PC-9 (cell line): ENCODE measurements around the gene ZMYND11. TPM values are rescaled to one million over a fixed set of nuclear protein-coding genes. Genes with fewer than 3 reads are reported as not detected.

Experiments
- BruUV-seq: library from RNA; stranded (reverse); fragments of 400-500 nt; replicated peaks from 2 replicates; lab custom pipeline; 2021; lab: Mats Ljungman, UMichigan
- CTCF ChIA-PET: fragments of 300-600 bp; sonication (Branson Sonifier 250); formaldehyde crosslinking; loops from one replicate; lab custom pipeline; 2022; ENCODE audit warnings: antibody characterized with exemption; lab: Charles Lee
- POLR2A ChIA-PET: fragments of 300-600 bp; sonication (Branson Sonifier 250); formaldehyde crosslinking; loops from one replicate; lab custom pipeline; 2022; ENCODE audit warnings: antibody characterized with exemption; ENCODE audit not compliant: unreplicated experiment; lab: Charles Lee
- DNase-seq, 2 experiments: peaks; one replicate each; pipeline versions ENCODE4 v3.0.0 to v3.0.0-alpha.2; 2015 to 2022; ENCODE audit warnings: mixed read lengths in 1 of 2
- H2AFZ ChIP-seq: fragments of 200-600 bp; sonication (generic); 2 replicates; pipeline ENCODE4 v1.8.1; 2017; ENCODE audit warnings: antibody characterized with exemption
- H3F3A ChIP-seq: fragments of 200-600 bp; sonication (generic); 2 replicates; pipeline ENCODE4 v1.8.1; 2017; ENCODE audit warnings: antibody characterized with exemption, mild to moderate bottlenecking, low read depth; ENCODE audit not compliant: insufficient read depth
- H3K27ac ChIP-seq: fragments of 200-600 bp; sonication (generic); 2 replicates; pipeline ENCODE4 v1.6.1; 2016; ENCODE audit warnings: mixed run types
- H3K27me3 ChIP-seq: fragments of 200-600 bp; sonication (generic); 2 replicates; pipeline ENCODE4 v1.6.1; 2016; ENCODE audit warnings: low read depth, mixed run types; ENCODE audit not compliant: insufficient read depth
- H3K36me3 ChIP-seq: fragments of 200-600 bp; sonication (generic); 2 replicates; pipeline ENCODE4 v1.6.1; 2016; ENCODE audit warnings: low read depth, mixed run types
- H3K4me1 ChIP-seq: fragments of 200-600 bp; sonication (generic); replicated peaks from 2 replicates; pipeline ENCODE4 v1.6.1; 2016; ENCODE audit warnings: mixed run types; ENCODE audit not compliant: insufficient read depth
- H3K4me2 ChIP-seq: fragments of 200-600 bp; sonication (generic); 2 replicates; pipeline ENCODE4 v1.6.1; 2017; ENCODE audit warnings: mixed run types
- H3K4me3 ChIP-seq: fragments of 200-600 bp; sonication (generic); 2 replicates; pipeline ENCODE4 v1.6.1; 2016; ENCODE audit warnings: mixed run types
- H3K79me2 ChIP-seq: fragments of 200-600 bp; sonication (generic); 2 replicates; pipeline ENCODE4 v1.6.1; 2017; ENCODE audit warnings: low read depth, mixed run types
- H3K9me2 ChIP-seq: fragments of 200-600 bp; sonication (generic); 2 replicates; pipeline ENCODE4 v1.8.1; 2017; ENCODE audit warnings: mild to moderate bottlenecking; ENCODE audit not compliant: insufficient read depth
- H3K9me3 ChIP-seq: fragments of 200-600 bp; sonication (generic); 2 replicates; pipeline ENCODE4 v1.8.1; 2016; ENCODE audit warnings: low read depth; ENCODE audit not compliant: insufficient read depth
- H4K20me1 ChIP-seq: fragments of 200-600 bp; sonication (generic); 2 replicates; pipeline ENCODE4 v1.8.1; 2017; ENCODE audit not compliant: insufficient read depth
- EZH2 ChIP-seq: fragments of 200-600 bp; sonication (generic); IDR thresholded peaks from 2 replicates; pipeline ENCODE4 v1.8.0; 2017; ENCODE audit warnings: antibody characterized with exemption, low read depth
- intact Hi-C: fragments of 100-400 bp; cut with micrococcal nuclease; formaldehyde crosslinking; loops from one replicate; pipeline ENCODE4 v1.10.0; 2022; ENCODE audit not compliant: unreplicated experiment
- total RNA-seq: library from RNA; stranded (reverse); gene quantifications from 2 replicates; pipeline ENCODE4 v1.2.3, GENCODE V29; 2021
- TF ChIP-seq, protein P1 (sequence below): fragments of 200-600 bp; sonication (generic); conservative IDR thresholded peaks from 2 replicates; pipeline ENCODE4 v1.6.1; 2017; ENCODE audit warnings: mixed run types, antibody characterized with exemption, mild to moderate bottlenecking, moderate library complexity

ZMYND11 gene
- total RNA-seq, 1 experiment from 2014 or later = 51.7 TPM

DNA sequence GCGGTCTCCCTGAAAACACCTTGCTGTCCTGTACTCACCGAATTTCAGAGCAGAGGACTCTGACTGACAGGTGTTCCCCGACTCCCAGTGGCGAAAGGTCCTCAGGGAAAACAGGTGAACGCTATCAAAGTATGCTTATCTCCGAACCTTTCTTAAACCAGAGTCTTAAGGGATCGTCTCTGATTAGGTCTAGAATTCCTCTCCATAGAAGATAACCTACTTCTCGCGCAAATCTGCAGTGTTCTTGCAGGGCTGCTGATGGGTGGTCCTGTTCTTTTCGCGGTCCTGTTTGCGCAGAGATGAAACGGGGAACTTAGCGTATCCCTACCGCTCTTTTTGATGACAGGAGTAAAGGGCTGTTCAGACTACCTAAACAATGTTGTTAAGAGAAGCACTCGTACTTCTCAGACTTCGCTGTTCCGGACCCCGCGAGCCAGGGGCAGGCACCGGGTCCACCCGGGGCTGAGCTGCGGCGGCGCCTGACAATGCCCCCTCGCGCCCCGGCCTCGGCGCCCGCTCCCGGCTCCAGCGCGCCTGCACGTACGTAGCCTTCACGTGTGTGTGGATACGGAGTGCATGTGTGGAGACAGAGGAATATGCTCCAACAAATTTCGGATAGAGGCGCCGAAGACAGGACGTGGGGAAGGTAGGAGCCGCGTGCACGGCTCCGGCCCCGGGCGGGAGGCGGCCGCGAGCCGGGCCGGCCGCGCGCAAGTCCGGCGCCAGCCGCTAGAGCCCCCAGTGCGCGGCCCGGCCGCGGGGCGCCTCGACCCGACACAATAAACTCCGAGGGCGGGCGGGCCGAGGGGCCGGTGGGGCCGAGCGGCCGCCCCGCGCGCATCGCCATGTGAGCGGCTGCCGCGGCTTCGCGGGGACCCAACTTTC, 766 bp upstream of the ZMYND11 start:
- ChIA-PET CTCF (no interaction called here), POLR2A (no interaction called here)
- H3K27ac ChIP-seq = peak overlapping the region; percentile 28; the same call in 1 of the 2 replicates
- H3K79me2 ChIP-seq = peaks cover 35% of the 10 kb centered on the region
- TF ChIP-seq EZH2 = no peak
- TF ChIP-seq, protein P1, sequence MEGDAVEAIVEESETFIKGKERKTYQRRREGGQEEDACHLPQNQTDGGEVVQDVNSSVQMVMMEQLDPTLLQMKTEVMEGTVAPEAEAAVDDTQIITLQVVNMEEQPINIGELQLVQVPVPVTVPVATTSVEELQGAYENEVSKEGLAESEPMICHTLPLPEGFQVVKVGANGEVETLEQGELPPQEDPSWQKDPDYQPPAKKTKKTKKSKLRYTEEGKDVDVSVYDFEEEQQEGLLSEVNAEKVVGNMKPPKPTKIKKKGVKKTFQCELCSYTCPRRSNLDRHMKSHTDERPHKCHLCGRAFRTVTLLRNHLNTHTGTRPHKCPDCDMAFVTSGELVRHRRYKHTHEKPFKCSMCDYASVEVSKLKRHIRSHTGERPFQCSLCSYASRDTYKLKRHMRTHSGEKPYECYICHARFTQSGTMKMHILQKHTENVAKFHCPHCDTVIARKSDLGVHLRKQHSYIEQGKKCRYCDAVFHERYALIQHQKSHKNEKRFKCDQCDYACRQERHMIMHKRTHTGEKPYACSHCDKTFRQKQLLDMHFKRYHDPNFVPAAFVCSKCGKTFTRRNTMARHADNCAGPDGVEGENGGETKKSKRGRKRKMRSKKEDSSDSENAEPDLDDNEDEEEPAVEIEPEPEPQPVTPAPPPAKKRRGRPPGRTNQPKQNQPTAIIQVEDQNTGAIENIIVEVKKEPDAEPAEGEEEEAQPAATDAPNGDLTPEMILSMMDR = no peak
- H3K4me1 ChIP-seq = peaks cover 28% of the 10 kb centered on the region
- peak; percentile 12 to 41 for DNase-seq
- no peaks in the 10 kb centered on the region for H3K36me3 ChIP-seq
- intact Hi-C loops = no loop called here
- peak overlapping the region; percentile 97 for H3K4me2 ChIP-seq
- peak overlapping the region; percentile 90 for H2AFZ ChIP-seq
- TSS peak; percentile 35 for BruUV-seq
- no peaks in the 10 kb centered on the region for H3K9me3 ChIP-seq
- H3K4me3 ChIP-seq = peak overlapping the region; percentile 77
- H3K27me3 ChIP-seq = no peaks in the 10 kb centered on the region
- peaks cover 4% of the 10 kb centered on the region; the same call in 1 of the 2 replicates for H3F3A ChIP-seq
- H4K20me1 ChIP-seq = peaks cover 9% of the 10 kb centered on the region
- H3K9me2 ChIP-seq = no peaks in the 10 kb centered on the region

DNA sequence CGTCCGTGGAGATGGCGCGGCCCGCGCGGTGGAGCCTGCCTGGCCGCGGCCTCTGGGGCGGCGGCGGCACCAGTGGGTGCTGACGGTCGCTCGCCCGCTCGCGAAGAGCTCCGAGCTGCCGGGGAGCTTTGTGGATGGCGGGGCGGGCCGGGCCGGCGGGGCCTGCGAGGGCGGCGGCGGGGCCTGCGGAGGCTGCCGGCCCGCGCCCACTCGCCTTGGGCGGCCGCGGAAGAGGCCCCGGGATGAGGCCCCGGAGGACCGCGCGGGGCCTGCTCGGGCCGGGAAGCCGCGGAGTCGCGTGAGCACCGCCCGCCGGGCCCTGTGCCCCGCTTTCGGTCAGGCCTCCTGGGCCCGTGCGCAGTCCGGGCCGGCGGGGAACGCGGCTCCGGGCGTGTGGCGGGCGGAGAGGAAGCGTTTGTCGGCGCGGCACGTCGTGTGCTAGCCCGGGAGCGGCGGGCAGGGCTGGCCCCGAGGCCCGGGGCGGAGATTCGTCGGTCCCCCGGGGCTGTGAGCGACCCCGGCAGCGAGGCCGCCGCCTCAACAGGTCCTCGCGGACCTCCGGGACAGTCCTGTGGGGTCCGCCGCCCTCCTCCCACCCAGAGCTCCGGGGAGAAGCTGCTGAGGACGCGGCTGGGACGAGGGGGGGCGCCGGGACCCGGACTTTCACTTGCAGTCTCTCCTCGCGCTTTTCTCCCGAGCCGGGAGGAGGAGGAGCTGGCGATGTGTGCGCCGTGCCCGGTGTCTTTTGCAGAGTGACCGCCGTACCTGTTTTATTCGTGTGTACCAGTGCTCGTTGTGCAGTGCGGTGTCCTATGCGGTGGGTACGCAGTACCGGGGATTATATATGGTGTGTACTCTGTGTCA, 578 bp downstream of the ZMYND11 start:
- POLR2A ChIA-PET = interaction anchor here (0.6 kb wide), 1 partner anchor 62 kb away, joined by 3 read pairs; no protein-coding TSS in a partner anchor
- H3K4me3 ChIP-seq = peak overlapping the region; percentile 77
- H3F3A ChIP-seq = peaks cover 4% of the 10 kb centered on the region; the same call in 1 of the 2 replicates
- H3K36me3 ChIP-seq = no peaks in the 10 kb centered on the region
- H3K4me1 ChIP-seq = peaks cover 28% of the 10 kb centered on the region
- BruUV-seq = no TSS peak
- DNase-seq = peak in 1 of 2 experiments; percentile 48
- CTCF ChIA-PET = interaction anchor here (0.8 to 0.9 kb wide), 2 partner anchors 12 to 60 kb away, joined by 3 to 7 read pairs; no protein-coding TSS in a partner anchor
- peak overlapping the region; percentile 78 for H3K4me2 ChIP-seq
- no peaks in the 10 kb centered on the region for H3K9me3 ChIP-seq
- H3K9me2 ChIP-seq = no peaks in the 10 kb centered on the region
- peak overlapping the region; percentile 37; the same call in 1 of the 2 replicates for H3K27ac ChIP-seq
- no peak for TF ChIP-seq EZH2
- TF ChIP-seq, protein P1 = no peak
- H3K79me2 ChIP-seq = peaks cover 49% of the 10 kb centered on the region
- H2AFZ ChIP-seq = 0 out of 2 replicates have a peak overlapping the region, but pooled peaks have one; percentile 60
- no peaks in the 10 kb centered on the region for H3K27me3 ChIP-seq
- intact Hi-C loops = no loop called here
- H4K20me1 ChIP-seq = peaks cover 9% of the 10 kb centered on the region

DNA sequence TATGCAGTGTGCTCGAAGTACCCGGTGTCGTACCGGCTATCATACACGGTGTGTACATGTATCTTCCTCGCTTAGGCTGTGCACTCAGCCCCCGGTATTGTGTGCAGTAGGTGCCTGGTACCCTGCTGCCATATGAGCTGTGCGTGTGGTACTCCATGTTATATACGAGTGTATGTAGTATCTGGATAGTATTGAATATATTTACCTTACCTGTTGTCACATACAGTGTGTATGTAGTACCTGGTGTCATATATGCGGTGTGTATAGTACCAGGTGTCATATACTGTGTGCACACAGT, 1.2 kb downstream of the ZMYND11 start:
- Histone ChIP-seq H3K36me3 (no peaks in the 10 kb centered on the region), H3K9me3 (no peaks in the 10 kb centered on the region), H3K4me3 (peak overlapping the region; percentile 76), H3K27me3 (no peaks in the 10 kb centered on the region), H3K27ac (no peak overlapping the region), H4K20me1 (peaks cover 9% of the 10 kb centered on the region), H3K4me2 (peak overlapping the region; percentile 78), H3K79me2 (peaks cover 54% of the 10 kb centered on the region), H2AFZ (0 out of 2 replicates have a peak overlapping the region, but pooled peaks have one; percentile 60), H3F3A (peaks cover 4% of the 10 kb centered on the region; the same call in 1 of the 2 replicates), H3K9me2 (no peaks in the 10 kb centered on the region), H3K4me1 (peaks cover 28% of the 10 kb centered on the region)
- ChIA-PET POLR2A (interaction anchor here (0.6 kb wide), 1 partner anchor 63 kb away, joined by 3 read pairs; no protein-coding TSS in a partner anchor), CTCF (interaction anchor here (0.9 kb wide), 1 partner anchor 60 kb away, joined by 3 read pairs; no protein-coding TSS in a partner anchor)
- DNase-seq = no peak
- TSS peak; percentile 17 for BruUV-seq
- no peak for TF ChIP-seq EZH2
- TF ChIP-seq, protein P1 = no peak
- intact Hi-C loops = no loop called here
